ENCODE results near the gene TRPC4. TPM values are rescaled to one million over a fixed set of nuclear protein-coding genes. Genes with fewer than 3 reads are reported as not detected.

Gene TRPC4
- total RNA-seq, 1 donor from 2014 or later: 0.26 TPM

DNA sequence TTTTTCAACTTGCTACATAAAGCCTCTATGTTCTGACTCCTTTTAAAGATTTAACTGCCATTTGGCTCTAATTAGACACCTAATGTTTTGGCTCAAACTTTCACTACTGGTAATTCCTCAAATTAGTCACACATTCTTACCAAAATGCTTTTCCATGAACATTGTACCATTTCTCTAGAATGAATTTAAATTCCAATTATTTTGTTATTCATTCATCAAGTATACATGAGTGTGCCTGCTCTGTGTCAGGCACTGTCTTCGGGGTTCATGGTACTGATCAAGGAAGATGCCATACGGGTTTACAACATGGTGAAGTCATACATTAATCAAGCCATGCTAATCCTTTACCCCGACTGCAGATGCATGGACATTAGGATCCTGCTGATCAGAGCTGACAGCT lies 201.9 kb downstream of the TRPC4 start:
- DNase-seq (ENCODE audit: low read depth): no peak
- FAIRE-seq: no peak
- Histone ChIP-seq H3K36me3 (ENCODE audit: control insufficient read depth, insufficient read depth, low read length) (no peaks in the 10 kb centered on the region), H3K27me3 (ENCODE audit: control insufficient read depth, insufficient read depth, low read length) (no peaks in the 10 kb centered on the region), H3K4me3 (ENCODE audit: low read depth, low read length) (no peak overlapping the region)
- TF ChIP-seq, protein P1, sequence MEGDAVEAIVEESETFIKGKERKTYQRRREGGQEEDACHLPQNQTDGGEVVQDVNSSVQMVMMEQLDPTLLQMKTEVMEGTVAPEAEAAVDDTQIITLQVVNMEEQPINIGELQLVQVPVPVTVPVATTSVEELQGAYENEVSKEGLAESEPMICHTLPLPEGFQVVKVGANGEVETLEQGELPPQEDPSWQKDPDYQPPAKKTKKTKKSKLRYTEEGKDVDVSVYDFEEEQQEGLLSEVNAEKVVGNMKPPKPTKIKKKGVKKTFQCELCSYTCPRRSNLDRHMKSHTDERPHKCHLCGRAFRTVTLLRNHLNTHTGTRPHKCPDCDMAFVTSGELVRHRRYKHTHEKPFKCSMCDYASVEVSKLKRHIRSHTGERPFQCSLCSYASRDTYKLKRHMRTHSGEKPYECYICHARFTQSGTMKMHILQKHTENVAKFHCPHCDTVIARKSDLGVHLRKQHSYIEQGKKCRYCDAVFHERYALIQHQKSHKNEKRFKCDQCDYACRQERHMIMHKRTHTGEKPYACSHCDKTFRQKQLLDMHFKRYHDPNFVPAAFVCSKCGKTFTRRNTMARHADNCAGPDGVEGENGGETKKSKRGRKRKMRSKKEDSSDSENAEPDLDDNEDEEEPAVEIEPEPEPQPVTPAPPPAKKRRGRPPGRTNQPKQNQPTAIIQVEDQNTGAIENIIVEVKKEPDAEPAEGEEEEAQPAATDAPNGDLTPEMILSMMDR (IDR thresholded peaks at IDR 0.05; ENCODE audit: insufficient read depth, low read length, severe bottlenecking): no peak

DNA sequence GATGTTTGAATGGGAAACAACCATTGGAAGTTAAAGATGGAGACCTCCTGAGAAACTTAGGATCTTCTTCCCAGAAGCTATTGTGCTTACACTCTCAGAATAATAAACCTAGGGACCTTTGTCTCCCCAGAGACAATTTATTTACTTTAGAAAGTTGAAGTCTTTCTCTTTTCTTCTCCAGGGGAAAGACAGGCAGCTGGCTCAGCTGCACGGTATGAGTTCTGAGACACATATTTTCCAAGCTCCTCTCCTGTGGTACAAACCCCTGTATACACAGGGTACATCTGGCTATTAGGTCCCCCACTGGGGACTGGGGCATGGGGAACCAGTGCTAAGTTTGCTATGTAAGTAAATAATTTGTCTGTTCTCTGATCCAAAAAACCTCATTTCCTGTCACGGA lies 203.5 kb downstream of the TRPC4 start:
- H3K36me3 ChIP-seq (ENCODE audit: control insufficient read depth, insufficient read depth, low read length): no peaks in the 10 kb centered on the region
- H3K4me3 ChIP-seq (ENCODE audit: low read depth, low read length): no peak overlapping the region
- no peak for FAIRE-seq
- TF ChIP-seq, protein P1 (IDR thresholded peaks at IDR 0.05; ENCODE audit: insufficient read depth, low read length, severe bottlenecking): no peak
- no peaks in the 10 kb centered on the region for H3K27me3 ChIP-seq (ENCODE audit: control insufficient read depth, insufficient read depth, low read length)
- no peak for DNase-seq (ENCODE audit: low read depth)

GRCh38 chr13:37665420-37665819 lies 204.2 kb downstream of the TRPC4 start:
- Histone ChIP-seq H3K4me3 (ENCODE audit: low read depth, low read length) (no peak overlapping the region), H3K27me3 (ENCODE audit: control insufficient read depth, insufficient read depth, low read length) (no peaks in the 10 kb centered on the region), H3K36me3 (ENCODE audit: control insufficient read depth, insufficient read depth, low read length) (no peaks in the 10 kb centered on the region)
- no peak for DNase-seq (ENCODE audit: low read depth)
- TF ChIP-seq, protein P1 (IDR thresholded peaks at IDR 0.05; ENCODE audit: insufficient read depth, low read length, severe bottlenecking): no peak
- FAIRE-seq: no peak

DNA sequence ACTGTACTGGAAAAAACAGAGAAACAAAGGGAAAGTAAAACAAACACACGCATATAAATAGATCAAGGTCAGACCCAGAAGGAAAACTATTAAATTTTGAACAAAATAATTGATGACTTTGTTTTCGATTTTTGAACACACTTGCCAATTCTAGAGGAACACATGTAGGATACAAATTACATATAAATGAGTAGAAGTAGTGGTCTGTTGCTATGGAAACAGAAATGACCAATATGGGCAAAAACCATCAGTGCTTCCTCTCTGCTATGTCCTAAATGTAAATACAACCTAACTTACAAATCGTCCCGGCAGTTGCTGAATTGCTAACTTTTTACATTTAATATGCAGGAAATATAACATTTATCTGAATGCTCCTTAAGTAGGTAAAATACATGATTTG lies 205.8 kb downstream of the TRPC4 start:
- FAIRE-seq (no peak), DNase-seq (ENCODE audit: low read depth) (no peak)
- Histone ChIP-seq H3K4me3 (ENCODE audit: low read depth, low read length) (no peak overlapping the region), H3K27me3 (ENCODE audit: control insufficient read depth, insufficient read depth, low read length) (no peaks in the 10 kb centered on the region), H3K36me3 (ENCODE audit: control insufficient read depth, insufficient read depth, low read length) (no peaks in the 10 kb centered on the region)
- TF ChIP-seq, protein P1 (IDR thresholded peaks at IDR 0.05; ENCODE audit: insufficient read depth, low read length, severe bottlenecking): no peak

DNA sequence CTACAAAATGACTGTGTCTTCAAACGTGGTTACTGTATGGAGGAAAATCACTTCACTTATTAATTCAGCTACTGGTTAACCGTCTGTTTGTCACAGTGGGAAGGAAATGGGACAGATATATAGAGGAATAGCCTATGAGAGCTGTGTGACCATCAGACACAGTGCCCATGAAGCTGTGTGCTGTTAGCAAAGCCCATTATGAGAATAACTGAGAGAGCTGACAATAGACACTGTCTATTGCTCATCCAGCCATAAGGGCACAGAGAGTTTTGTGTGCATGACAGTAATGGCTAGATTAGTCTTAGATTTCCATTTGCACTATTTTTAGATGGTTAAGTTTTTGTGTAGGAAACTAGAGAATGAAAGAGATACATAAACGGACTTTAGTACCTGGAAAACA lies 206.9 kb downstream of the TRPC4 start:
- no peak overlapping the region for H3K4me3 ChIP-seq (ENCODE audit: low read depth, low read length)
- H3K27me3 ChIP-seq (ENCODE audit: control insufficient read depth, insufficient read depth, low read length): no peaks in the 10 kb centered on the region
- FAIRE-seq (no peak), DNase-seq (ENCODE audit: low read depth) (no peak)
- no peaks in the 10 kb centered on the region for H3K36me3 ChIP-seq (ENCODE audit: control insufficient read depth, insufficient read depth, low read length)
- TF ChIP-seq, protein P1 (IDR thresholded peaks at IDR 0.05; ENCODE audit: insufficient read depth, low read length, severe bottlenecking): no peak

GRCh38 chr13:37657956-37658355 lies 211.6 kb downstream of the TRPC4 start:
- Histone ChIP-seq H3K36me3 (ENCODE audit: control insufficient read depth, insufficient read depth, low read length) (no peaks in the 10 kb centered on the region), H3K4me3 (ENCODE audit: low read depth, low read length) (no peak overlapping the region), H3K27me3 (ENCODE audit: control insufficient read depth, insufficient read depth, low read length) (no peaks in the 10 kb centered on the region)
- DNase-seq (ENCODE audit: low read depth): no peak
- FAIRE-seq: no peak
- TF ChIP-seq, protein P1 (IDR thresholded peaks at IDR 0.05; ENCODE audit: insufficient read depth, low read length, severe bottlenecking): no peak
